ENCODE data around the gene SHF.
"Not testable (repeated sequence)": the region's sequence is repeated elsewhere in the genome, so short reads cannot be mapped to it uniquely, and the experiment has no call there.

Gene SHF, protein sequence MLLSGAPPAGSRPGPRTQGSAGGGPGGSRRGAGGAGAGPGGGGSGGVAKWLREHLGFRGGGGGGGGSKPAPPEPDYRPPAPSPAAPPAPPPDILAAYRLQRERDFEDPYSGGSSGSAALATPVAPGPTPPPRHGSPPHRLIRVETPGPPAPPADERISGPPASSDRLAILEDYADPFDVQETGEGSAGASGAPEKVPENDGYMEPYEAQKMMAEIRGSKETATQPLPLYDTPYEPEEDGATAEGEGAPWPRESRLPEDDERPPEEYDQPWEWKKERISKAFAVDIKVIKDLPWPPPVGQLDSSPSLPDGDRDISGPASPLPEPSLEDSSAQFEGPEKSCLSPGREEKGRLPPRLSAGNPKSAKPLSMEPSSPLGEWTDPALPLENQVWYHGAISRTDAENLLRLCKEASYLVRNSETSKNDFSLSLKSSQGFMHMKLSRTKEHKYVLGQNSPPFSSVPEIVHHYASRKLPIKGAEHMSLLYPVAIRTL

DNA sequence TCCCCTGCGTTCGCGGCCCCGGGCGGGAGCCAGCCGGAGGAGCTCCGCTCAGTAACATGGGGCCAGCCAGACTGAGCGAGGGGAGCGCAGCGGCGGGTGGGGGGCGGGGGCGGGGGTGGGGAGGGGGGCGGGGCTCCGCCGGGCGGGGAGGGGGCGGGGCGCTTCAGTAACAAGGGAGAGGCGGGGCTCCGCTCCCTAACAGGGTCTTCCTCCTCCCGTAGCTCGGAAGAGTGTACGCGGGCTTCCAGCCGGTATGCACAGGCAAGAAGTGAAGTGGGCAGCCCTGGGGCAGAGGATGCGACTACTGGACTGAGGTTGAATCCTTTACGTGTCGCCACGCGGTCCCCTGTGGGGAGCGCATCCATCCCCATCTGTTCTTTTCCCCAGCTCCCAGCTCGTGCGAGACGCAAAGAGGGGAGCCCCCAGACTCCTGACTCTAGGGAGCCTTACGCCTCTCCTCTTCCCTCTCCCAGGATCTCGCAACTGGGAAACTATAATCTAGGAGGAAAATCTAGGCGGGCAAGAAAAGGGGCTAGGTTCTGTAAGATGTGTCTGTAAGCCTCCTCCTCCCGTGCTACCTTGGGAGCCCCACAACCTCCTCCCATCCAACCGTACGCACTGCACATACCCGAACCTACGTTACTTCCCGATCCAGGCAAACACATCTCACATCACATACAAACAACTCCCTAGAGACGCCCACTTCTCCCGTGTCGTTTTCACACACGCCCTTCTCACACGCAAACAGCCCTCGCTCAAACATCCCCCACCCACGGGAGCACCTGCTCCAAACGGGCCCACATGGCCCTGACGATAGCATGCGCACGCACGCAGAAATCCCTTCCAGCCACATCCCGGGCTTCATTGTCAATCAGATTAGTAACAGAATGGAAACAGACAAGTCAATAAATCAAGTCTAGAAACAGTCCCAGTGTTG, at the start of gene SHF:
SHF (minus strand) TSS at position 73 of the 937 bp plus-strand sequence; CDS start at position 58, 15 bp downstream.
- peak; percentile 49 to 67 (median 66) for DNase-seq (ENCODE audit: low read depth in 3 of 3)

- not testable (repeated sequence) for DNase-seq (ENCODE audit: low read depth in 3 of 3)
Observed at GRCh38 chr15:45236806-45237205, 49.0 kb upstream of the SHF start.

DNA sequence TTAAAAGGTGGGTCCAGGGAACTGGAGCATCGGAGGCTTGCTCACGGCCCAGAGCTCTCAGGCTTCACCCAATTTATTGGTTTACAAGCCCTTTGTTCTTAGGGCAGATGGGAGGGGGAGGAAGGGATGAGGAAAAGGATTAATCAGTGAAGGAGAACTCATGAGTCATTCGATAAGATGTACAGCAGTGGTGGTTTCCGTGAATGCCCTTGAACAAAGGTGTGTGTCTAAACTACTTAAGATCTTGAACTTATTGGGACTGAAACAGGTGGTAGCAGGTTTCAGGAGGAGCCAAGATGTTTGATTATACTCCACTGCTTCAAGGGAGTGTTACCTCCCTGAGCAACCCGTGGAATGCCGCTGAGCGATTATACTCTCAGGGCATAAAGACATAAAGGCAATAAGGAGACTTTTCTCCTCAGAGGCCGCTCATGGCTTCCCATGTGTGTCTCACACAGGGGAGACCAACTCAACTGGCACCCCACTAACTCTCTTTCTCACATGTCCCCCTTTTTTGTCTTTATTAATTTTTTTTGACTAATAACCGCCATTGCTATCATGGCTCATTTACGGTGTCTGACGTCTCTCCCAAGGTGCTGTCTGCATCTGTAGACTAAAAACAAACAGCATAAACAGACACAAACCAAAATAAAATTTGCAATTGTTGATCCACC, 46.9 kb upstream of the SHF start:
- no peak for DNase-seq (ENCODE audit: low read depth in 3 of 3)

GRCh38 chr15:45231864-45232562, 44.2 kb upstream of the SHF start:
- no peak for DNase-seq (ENCODE audit: low read depth in 3 of 3)

GRCh38 chr15:45231132-45231531, 43.4 kb upstream of the SHF start:
- no peak for DNase-seq (ENCODE audit: low read depth in 3 of 3)

DNA sequence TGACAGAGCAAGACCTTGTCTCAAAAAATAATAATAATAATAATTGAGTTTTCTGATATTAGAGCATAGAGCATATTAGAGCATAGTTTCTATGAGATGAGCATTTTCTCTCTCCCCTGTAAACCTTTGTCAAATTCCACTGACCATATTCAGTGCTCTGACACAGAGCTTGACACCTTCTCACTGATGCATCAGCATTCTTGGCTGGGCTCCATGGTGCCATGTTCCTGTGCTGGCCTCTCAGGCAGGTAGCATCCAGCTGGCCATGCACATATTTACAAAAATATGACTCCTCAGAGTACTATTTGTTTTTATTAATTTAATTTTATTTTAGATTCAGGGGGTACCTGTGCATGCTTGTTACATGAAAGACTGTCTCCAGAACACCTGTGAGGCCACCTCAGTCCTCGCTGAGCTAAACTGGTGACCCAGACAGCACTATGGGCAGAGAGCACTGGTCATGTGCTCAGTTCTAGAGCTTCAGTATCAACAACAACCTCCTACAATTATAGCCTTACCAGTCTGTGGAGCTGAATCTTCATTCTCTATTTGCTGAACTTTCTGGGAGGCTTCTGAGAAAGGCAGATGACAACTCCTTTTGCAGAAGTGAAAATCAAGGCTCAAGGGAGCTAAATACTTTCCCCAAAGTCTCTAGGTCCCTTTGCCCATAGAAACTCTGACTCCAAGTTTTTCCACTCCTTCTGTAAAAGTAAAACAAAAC, 42.6 kb upstream of the SHF start:
- DNase-seq (ENCODE audit: low read depth in 3 of 3): no peak

GRCh38 chr15:45228931-45229330, 41.2 kb upstream of the SHF start:
- no peak for DNase-seq (ENCODE audit: low read depth in 3 of 3)

DNA sequence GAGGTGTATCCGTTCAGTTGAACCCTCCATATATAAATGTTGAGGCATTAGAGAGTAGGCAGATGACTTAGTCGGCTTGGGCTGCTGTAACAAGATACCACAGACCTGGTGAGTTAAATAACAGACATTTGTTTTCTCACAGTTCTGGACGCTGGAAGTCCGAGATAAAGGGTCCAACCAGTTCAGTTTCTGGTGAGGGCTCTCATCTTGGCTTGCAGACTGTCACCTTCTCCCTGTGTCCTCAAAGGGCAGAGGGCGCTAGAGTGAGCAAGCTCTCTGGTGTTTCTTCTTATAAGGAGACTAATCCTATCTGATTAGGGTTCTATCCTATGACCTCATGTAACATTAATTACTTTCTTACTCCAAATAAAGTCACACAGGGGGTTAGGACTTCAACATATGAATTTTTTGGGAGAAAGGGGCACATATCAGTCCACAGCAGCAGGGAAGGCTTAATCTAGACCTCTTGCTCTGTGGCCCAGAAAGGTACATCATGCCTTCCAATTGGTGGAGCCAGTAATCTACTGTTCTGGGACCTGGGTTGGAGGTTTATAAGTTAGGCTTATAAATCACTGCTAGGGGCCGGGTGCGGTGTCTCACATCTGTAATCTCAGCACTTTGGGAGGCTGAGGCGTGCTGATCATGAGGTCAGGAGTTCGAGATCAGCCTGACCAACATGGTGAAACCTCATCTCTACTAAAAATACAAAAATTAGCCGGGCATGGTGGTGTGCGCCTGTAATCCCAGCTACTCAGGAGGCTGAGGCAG, 37.9 kb upstream of the SHF start:
- DNase-seq (ENCODE audit: low read depth in 3 of 3): no peak

DNA sequence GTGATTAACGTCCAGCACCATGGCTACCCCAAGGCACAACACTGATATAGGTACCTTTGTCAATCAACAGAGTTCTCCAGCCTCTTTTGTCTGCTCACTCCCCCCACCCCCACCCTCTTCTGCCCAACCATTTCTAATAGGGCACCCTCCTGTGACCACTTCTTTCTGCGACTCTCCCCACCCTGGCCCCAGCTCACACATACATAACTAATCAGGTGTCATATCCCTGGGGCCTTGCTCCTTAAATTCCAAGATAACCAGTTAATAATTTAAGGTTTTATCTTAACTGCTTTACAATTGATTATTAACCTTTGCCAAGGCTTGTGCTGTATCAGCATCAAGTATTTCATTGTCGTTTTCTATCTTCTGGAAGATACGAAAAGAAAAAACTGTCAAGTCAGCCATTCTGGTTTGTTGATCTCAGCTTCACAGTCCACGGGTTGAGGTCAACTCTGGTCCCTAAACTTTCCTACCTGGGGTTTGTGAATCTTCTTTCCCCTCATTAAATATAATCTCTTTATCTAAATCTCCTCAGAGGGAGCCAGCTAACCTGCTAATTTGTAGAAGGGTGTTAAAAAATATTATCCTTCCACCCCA, 37.0 kb upstream of the SHF start:
- DNase-seq (ENCODE audit: low read depth in 3 of 3): no peak

DNA sequence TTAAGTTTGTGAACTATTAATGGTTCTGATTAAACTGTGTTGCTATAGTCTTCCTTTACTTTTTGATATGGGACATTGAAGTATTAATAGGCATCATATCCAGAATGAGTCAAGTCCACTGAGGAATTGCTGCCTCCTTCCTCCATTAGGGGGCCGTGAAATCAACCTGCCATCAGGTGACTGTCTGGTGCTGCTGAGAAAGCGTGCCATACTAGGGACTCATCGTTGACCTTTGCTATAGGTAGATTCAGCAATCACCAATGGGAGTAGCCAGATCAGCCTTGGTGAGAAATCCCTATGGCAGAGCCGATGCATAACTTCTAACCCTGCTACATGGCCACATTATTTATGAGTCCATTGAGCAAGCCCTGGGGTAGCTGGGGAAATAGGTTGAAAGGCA, 34.2 kb upstream of the SHF start:
- no peak for DNase-seq (ENCODE audit: low read depth in 3 of 3)

GRCh38 chr15:45221053-45221599, 33.4 kb upstream of the SHF start:
- no peak for DNase-seq (ENCODE audit: low read depth in 3 of 3)

GRCh38 chr15:45212493-45212892, 24.7 kb upstream of the SHF start:
- no peak for DNase-seq (ENCODE audit: low read depth in 3 of 3)

DNA sequence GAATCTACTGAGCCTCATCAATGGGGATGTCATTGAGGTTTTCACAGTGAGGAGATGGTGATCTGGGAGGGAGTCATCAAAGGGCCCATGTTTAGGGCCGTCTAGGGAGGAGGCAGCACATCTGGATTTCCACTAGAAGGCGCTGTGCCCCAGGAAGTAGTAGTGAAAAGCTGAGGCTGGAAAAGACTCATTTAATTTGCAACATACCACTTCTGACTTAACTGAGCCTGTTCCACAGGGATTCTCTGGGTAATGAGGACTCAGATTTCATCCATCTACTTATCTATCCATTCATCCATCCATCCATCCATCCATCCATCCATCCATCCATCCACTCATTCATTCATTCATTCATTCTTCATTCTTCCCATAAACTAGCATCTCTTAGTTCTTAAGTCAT, 17.4 kb upstream of the SHF start:
- DNase-seq (ENCODE audit: low read depth in 3 of 3): peak; percentile 56 to 63 (median 62)

- DNase-seq (ENCODE audit: low read depth in 3 of 3): no peak
Observed at GRCh38 chr15:45203182-45203581, 15.4 kb upstream of the SHF start.

DNA sequence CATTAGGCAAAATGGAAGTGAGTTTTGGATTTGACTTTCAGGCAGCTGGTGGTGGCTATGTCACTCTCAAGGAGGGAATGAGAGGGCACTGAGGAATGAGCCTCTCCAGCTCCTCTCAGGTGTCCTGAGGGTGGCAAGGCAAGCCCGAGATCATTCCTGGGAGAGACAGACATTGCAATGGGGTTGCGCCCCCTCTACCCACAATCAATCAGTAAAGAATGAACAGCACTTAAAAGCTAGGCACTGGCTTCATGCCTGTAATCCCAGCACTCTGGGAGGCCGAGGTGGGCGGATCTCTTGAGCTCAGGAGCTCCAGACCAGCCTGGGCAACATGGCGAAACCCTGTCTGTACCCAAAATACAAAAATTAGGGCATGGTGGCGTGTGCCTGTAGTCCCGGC, 14.1 kb upstream of the SHF start:
- no peak for DNase-seq (ENCODE audit: low read depth in 3 of 3)

GRCh38 chr15:45201557-45201859, 13.7 kb upstream of the SHF start:
- DNase-seq (ENCODE audit: low read depth in 3 of 3): no peak

DNA sequence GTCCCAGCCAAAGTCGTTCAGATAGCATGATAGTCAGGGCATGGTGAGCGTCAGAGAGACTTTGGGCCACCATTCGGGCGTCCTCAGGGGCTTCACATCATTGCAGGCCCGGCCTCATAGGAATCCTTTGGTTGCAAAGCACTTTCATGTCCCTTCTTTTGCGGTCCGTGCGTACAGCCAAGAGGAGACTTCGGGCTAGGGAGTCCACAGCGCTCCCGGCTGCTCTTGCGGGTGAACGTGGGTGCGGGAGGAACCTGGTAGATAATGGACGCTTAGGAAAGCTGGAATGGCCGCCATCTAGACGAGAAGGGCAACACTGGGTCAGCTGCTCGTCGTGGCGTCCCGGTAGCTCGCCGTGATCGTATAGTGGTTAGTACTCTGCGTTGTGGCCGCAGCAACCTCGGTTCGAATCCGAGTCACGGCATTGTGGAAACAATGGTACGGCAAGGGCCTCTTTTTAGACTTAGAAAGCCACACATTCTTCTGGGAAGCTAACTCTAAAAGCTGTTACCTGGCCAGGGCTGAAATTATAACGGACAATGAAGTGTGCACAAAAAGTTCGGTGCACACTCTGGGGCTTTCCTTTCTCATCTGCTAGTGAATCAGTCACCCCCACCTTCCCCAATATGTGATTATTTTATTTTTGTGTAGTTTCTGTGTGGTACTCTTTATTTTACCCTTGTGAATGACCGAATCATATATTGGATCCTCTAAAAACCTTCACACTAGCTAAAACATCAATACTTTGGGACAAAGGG, 13.2 kb upstream of the SHF start:
- DNase-seq (ENCODE audit: low read depth in 3 of 3): peak; percentile 60 to 80 (median 74)

DNA sequence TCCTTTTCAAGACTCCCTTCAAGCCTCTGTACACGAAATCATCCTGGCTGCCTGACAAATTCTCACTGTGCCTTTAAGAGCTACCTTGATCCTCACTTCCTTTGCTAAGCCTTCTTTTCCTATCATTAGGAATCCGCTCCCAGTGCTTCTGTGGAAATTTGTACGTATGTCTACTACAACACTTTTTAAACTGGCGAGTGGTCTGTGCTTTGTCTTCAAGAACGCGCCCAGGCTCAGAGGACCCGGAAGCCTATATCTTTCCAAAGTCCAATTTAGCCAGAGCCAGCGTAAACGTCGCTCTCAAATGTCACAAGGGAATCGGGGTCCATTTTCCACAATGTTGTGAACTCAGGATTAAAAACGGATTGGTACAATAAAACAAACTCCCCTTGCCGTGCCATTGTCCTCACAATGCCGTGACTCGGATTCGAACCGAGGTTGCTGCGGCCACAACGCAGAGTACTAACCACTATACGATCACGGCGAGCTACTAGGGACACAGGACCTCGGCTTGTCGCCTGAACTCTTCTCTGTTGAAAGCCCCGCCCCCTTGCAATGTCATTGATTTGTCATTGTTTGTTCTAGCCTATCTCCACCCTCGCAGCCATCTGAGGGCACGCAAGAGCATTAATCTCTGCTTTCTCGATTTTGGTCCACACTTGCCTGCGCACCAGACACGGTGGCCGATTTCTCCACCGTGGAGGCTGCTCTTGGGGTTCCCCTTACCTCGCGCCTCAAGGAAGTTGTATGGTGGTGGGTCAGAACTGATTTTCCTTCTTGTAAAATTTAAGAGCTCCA, 12.4 kb upstream of the SHF start:
- DNase-seq (ENCODE audit: low read depth in 3 of 3): peak; percentile 89 to 96 (median 92)

Data from stimulated activated CD4-positive, alpha-beta T cell treated with anti-CD3 and anti-CD28 coated beads, TNF-alpha, amount 100 ng/mL, for 48 hours (primary cell).